Mucosa of rectum (tissue), 2 donors: Measurements from ENCODE around the gene FOXP4.

ENCODE experiments used
- H3K27ac ChIP-seq, 2 donors: one replicate each; pipeline ENCODE4 v1.7.0; 2013; ENCODE audit warnings: inconsistent platforms in 2 of 2, low read depth in 2 of 2, low read length in 2 of 2
- H3K27me3 ChIP-seq, 2 donors: one replicate each; pipeline ENCODE4 v1.7.0; 2013; ENCODE audit warnings: low read length in 2 of 2; ENCODE audit not compliant: control insufficient read depth in 2 of 2, insufficient read depth in 2 of 2
- H3K36me3 ChIP-seq, 2 donors: one replicate each; pipeline ENCODE4 v1.7.0; 2013; ENCODE audit warnings: low read length in 2 of 2; ENCODE audit not compliant: control insufficient read depth in 2 of 2, insufficient read depth in 2 of 2
- H3K4me1 ChIP-seq, 2 donors: one replicate each; pipeline ENCODE4 v1.7.0; 2013; ENCODE audit warnings: low read length in 2 of 2, mild to moderate bottlenecking in 1 of 2; ENCODE audit not compliant: control insufficient read depth in 2 of 2, insufficient read depth in 2 of 2
- H3K4me3 ChIP-seq, 2 donors: one replicate each; pipeline ENCODE4 v1.7.0; 2013; ENCODE audit warnings: low read length in 2 of 2
- H3K9ac ChIP-seq, 2 donors: one replicate each; pipeline ENCODE4 v1.7.0; 2013; ENCODE audit warnings: low read length in 2 of 2, low read depth in 1 of 2, mild to moderate bottlenecking in 1 of 2
- H3K9me3 ChIP-seq, 2 donors: one replicate each; pipeline ENCODE4 v1.7.0; 2013; ENCODE audit warnings: low read length in 2 of 2; ENCODE audit not compliant: control insufficient read depth in 2 of 2
- donor health status: healthy.
- donor health status: Normal muscosa, but diverticular disease.

FOXP4 gene

DNA sequence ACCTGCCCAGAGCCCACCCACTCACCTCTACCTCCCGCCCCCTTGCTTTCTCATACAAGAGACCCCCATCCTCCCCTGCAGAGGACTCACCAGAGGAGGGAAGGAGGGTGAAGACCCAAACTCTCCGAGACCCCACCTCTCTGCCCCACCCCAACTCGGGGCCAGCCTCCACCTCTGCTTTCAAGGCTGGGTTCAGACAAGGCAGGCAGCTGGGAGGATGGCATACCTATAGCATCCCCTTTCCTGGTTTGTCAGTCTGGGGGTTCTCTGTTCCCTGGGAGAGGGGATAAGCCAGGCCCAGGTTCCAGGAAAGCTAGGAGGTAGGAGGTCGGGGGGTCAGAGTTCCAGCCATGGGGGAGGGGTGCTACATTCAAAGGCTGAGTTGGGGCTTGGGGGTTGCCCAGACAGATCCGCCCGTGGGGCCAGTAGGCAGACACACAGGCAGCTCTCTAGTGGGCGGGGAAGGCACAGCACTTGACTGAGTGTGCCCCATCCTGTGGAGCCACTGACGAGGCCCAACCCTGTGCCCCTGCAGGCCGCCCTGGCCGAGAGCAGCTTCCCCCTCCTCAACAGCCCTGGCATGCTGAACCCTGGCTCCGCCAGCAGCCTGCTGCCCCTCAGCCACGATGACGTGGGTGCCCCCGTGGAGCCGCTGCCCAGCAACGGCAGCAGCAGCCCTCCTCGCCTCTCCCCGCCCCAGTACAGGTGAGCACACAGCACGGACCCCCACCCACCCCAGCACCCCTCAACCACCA, 51.2 kb downstream of the FOXP4 start:
- Histone ChIP-seq H3K9me3 (no peaks in the 10 kb centered on the region), H3K36me3 (peaks cover 22 to 32% of the 10 kb centered on the region in 2 donors), H3K4me1 (peaks cover 7 to 8% of the 10 kb centered on the region in 2 donors), H3K27me3 (no peaks in the 10 kb centered on the region), H3K27ac (no peak overlapping the region), H3K9ac (no peak overlapping the region), H3K4me3 (no peak overlapping the region)

DNA sequence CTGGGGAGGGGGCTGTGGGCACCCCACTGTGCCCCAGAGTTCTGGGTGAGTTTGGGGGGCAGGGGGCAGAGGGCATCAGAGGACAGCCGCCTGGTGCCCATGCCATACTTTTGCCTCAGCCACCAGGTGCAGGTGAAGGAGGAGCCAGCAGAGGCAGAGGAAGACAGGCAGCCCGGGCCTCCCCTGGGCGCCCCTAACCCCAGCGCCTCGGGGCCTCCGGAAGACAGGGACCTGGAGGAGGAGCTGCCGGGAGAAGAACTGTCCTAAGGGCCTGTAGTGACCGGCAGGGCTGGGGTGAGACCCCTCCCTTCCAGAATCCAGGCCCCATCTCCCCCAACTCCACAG, 52.5 kb downstream of the FOXP4 start:
- Histone ChIP-seq H3K27ac (no peak overlapping the region), H3K9ac (no peak overlapping the region), H3K27me3 (no peaks in the 10 kb centered on the region), H3K36me3 (peaks cover 22 to 24% of the 10 kb centered on the region in 2 donors), H3K9me3 (no peaks in the 10 kb centered on the region), H3K4me3 (no peak overlapping the region), H3K4me1 (peaks cover 16 to 17% of the 10 kb centered on the region in 2 donors)

GRCh38 chr6:41599015-41599851, 53.1 kb downstream of the FOXP4 start:
- no peak overlapping the region for H3K9ac ChIP-seq
- H3K9me3 ChIP-seq, result no peaks in the 10 kb centered on the region
- no peak overlapping the region for H3K4me3 ChIP-seq
- H3K27me3 ChIP-seq, result peaks cover 0 to 4% of the 10 kb centered on the region in 2 donors
- H3K27ac ChIP-seq, result no peak overlapping the region
- peaks cover 19 to 20% of the 10 kb centered on the region in 2 donors for H3K36me3 ChIP-seq
- peaks cover 16 to 17% of the 10 kb centered on the region in 2 donors for H3K4me1 ChIP-seq

GRCh38 chr6:41599852-41600445, 53.8 kb downstream of the FOXP4 start:
- Histone ChIP-seq H3K9me3 (no peaks in the 10 kb centered on the region), H3K4me3 (no peak overlapping the region), H3K27me3 (peaks cover 0 to 5% of the 10 kb centered on the region in 2 donors), H3K9ac (no peak overlapping the region), H3K27ac (no peak overlapping the region), H3K4me1 (peaks cover 16 to 17% of the 10 kb centered on the region in 2 donors), H3K36me3 (peaks cover 12 to 16% of the 10 kb centered on the region in 2 donors)

DNA sequence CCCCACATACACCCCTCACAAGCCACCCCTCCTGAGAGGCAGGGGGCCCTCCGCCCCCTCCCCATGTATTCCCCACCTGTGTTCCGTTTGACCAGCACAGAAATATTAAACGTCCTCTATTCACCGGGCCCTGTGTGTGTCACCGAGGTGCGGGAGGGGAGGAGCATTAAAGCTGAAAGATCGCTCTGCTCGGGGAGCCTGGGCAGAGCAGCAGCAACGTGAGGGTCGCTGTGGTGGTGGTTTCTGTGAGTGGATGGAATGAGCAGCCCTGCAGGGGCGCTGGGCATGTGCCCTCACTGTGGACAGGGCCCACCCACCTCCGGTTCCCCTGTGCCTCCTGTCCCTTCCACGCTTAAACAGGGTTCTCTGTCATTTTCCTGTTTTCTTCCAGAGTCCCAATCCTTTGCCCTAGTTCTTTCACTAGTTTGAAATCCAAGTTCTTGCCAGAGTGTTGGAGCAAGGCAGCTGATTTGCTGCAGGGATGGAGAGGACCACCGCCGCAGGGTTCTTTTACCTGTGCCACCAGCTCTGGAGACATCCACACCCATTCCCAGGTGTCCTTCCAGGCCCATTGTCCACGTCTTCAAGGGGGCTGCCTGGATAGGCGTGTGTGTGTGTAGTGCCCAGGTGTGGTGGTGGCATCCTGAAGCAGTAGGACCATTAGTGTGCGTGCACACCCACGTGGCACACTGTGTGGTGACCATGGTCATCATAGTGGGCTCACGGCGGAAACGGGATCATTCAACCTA, 54.5 kb downstream of the FOXP4 start:
- H3K36me3 ChIP-seq, result peaks cover 10 to 15% of the 10 kb centered on the region in 2 donors
- H3K27ac ChIP-seq, result no peak overlapping the region
- H3K9me3 ChIP-seq, result no peaks in the 10 kb centered on the region
- H3K9ac ChIP-seq, result no peak overlapping the region
- no peak overlapping the region for H3K4me3 ChIP-seq
- peaks cover 16 to 17% of the 10 kb centered on the region in 2 donors for H3K4me1 ChIP-seq
- peaks cover 0 to 5% of the 10 kb centered on the region in 2 donors for H3K27me3 ChIP-seq

GRCh38 chr6:41601248-41601549, 55.0 kb downstream of the FOXP4 start:
- Histone ChIP-seq H3K36me3 (peaks cover 10 to 12% of the 10 kb centered on the region in 2 donors), H3K4me3 (no peak overlapping the region), H3K9ac (no peak overlapping the region), H3K27me3 (peaks cover 0 to 5% of the 10 kb centered on the region in 2 donors), H3K9me3 (no peaks in the 10 kb centered on the region), H3K27ac (no peak overlapping the region), H3K4me1 (peaks cover 16 to 17% of the 10 kb centered on the region in 2 donors)

DNA sequence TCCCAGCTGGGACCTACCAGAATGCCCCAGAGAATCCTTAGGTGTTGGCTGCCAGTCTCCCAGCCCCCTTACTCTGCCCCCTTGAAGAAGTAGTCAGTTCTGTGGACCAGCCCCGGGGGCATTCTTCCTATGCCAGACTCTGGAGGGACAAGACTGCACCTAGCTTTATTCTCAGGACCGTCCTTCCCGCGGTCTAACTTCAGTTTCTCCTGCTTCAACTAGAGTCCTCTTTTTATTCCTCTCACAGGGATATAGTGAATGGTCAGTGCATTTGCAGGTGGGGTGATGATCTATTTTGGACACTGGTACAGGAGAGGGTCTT, 56.2 kb downstream of the FOXP4 start:
- no peak overlapping the region for H3K9ac ChIP-seq
- H3K4me1 ChIP-seq, result peaks cover 16 to 17% of the 10 kb centered on the region in 2 donors
- H3K27ac ChIP-seq, result peak overlapping the region in 1 of 2 donors; percentile 16
- H3K9me3 ChIP-seq, result no peaks in the 10 kb centered on the region
- H3K36me3 ChIP-seq, result peaks cover 2 to 4% of the 10 kb centered on the region in 2 donors
- peaks cover 0 to 5% of the 10 kb centered on the region in 2 donors for H3K27me3 ChIP-seq
- no peak overlapping the region for H3K4me3 ChIP-seq

GRCh38 chr6:41602864-41603608, 56.9 kb downstream of the FOXP4 start:
- H3K4me3 ChIP-seq, result peak overlapping the region in 1 of 2 donors; percentile 50
- peak overlapping the region; percentile 41 to 56 for H3K9ac ChIP-seq
- H3K27ac ChIP-seq, result peak overlapping the region in 1 of 2 donors; percentile 16
- H3K36me3 ChIP-seq, result peaks cover 0 to 4% of the 10 kb centered on the region in 2 donors
- H3K4me1 ChIP-seq, result peaks cover 16 to 17% of the 10 kb centered on the region in 2 donors
- H3K9me3 ChIP-seq, result no peaks in the 10 kb centered on the region
- H3K27me3 ChIP-seq, result peaks cover 0 to 5% of the 10 kb centered on the region in 2 donors

DNA sequence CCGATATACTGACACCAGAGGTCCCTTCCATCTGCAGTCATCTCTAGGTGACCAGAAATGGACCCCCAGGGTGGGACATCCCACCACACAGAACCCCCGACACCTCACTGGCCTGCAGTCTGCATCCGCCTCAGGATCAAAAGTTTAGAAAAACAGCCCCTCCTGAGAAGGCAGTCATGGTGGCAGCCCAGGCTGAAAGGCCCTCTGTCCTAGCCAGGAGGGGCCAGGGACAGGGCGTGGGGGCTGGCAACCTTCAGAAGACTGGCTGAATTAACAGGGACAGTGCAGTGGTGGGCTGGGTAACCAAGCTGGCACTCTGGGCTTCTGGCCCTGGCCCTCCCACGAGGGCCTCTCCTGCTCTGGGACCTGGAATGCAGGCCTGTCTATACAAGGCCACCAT, 57.8 kb downstream of the FOXP4 start:
- Histone ChIP-seq H3K36me3 (peaks cover 0 to under 1% of the 10 kb centered on the region in 2 donors), H3K27me3 (peaks cover 0 to 5% of the 10 kb centered on the region in 2 donors), H3K9ac (no peak overlapping the region), H3K4me3 (no peak overlapping the region), H3K4me1 (peaks cover 16 to 17% of the 10 kb centered on the region in 2 donors), H3K27ac (no peak overlapping the region), H3K9me3 (no peaks in the 10 kb centered on the region)
